ENCODE data around the gene HSCB.
"Not testable (repeated sequence)": the region's sequence is repeated elsewhere in the genome, so short reads cannot be mapped to it uniquely, and the experiment has no call there.

Gene HSCB

GRCh38 chr22:28741200-28741784 is 547 bp upstream of the HSCB start:
- no peak for DNase-seq

- DNase-seq = no peak
Measured at GRCh38 chr22:28742562-28742962, 723 bp downstream of the HSCB start.

GRCh38 chr22:28743852-28744251 is 2.0 kb downstream of the HSCB start:
- no peak for DNase-seq

GRCh38 chr22:28750471-28750881 is 8.6 kb downstream of the HSCB start:
- no peak for DNase-seq

- not testable (repeated sequence) for DNase-seq
Measured at GRCh38 chr22:28754512-28754911, 12.7 kb downstream of the HSCB start.

GRCh38 chr22:28759861-28760560 is 18.2 kb downstream of the HSCB start:
- DNase-seq = no peak

- no peak for DNase-seq
Measured at GRCh38 chr22:28761449-28761755, 19.6 kb downstream of the HSCB start.

- not testable (repeated sequence) for DNase-seq
Measured at GRCh38 chr22:28762000-28762399, 20.2 kb downstream of the HSCB start.

- DNase-seq = no peak
Measured at GRCh38 chr22:28766628-28767027, 24.8 kb downstream of the HSCB start.

- DNase-seq = no peak
Measured at GRCh38 chr22:28768701-28769393, 27.0 kb downstream of the HSCB start.

- DNase-seq = no peak
Measured at GRCh38 chr22:28769394-28770085, 27.7 kb downstream of the HSCB start.

- DNase-seq = no peak
Measured at GRCh38 chr22:28771195-28771791, 29.5 kb downstream of the HSCB start.

GRCh38 chr22:28772633-28773460 is 31.0 kb downstream of the HSCB start, which contains the start of gene CCDC117:
TSS of gene CCDC117 (plus strand) at chr22:28772695. CDS start at chr22:28772850, 155 bp downstream.
- DNase-seq = peak; percentile 93

- DNase-seq = no peak
Measured at GRCh38 chr22:28773461-28773867, 31.6 kb downstream of the HSCB start.

GRCh38 chr22:28774378-28774777 is 32.5 kb downstream of the HSCB start:
- DNase-seq = no peak

GRCh38 chr22:28779833-28780232 is 38.0 kb downstream of the HSCB start:
- DNase-seq = no peak

GRCh38 chr22:28780296-28780695 is 38.5 kb downstream of the HSCB start:
- DNase-seq = no peak

GRCh38 chr22:28783786-28784671 is 42.2 kb downstream of the HSCB start:
- DNase-seq = no peak

- DNase-seq = no peak
Measured at GRCh38 chr22:28788601-28789000, 46.8 kb downstream of the HSCB start.

- DNase-seq = no peak
Measured at GRCh38 chr22:28791124-28791523, 49.3 kb downstream of the HSCB start.

GRCh38 chr22:28791841-28792490 is 50.1 kb downstream of the HSCB start:
- no peak for DNase-seq
